HG03354 (cell line): Measurements from ENCODE around the gene NME7.

Experiments used
- ATAC-seq: cut with Tn5 transposase; IDR thresholded peaks from one replicate; pipeline ENCODE4 v1.9.1; 2021; ENCODE audit warnings: mild to moderate bottlenecking; ENCODE audit not compliant: unreplicated experiment, poor library complexity, severe bottlenecking

The NME7 gene

GRCh38 chr1:169100208-169100607 lies 267.4 kb downstream of the NME7 start:
- ATAC-seq: no peak

- no peak for ATAC-seq
These were observed 268.0 kb downstream of the NME7 start for GRCh38 chr1:169099561-169099960.

DNA sequence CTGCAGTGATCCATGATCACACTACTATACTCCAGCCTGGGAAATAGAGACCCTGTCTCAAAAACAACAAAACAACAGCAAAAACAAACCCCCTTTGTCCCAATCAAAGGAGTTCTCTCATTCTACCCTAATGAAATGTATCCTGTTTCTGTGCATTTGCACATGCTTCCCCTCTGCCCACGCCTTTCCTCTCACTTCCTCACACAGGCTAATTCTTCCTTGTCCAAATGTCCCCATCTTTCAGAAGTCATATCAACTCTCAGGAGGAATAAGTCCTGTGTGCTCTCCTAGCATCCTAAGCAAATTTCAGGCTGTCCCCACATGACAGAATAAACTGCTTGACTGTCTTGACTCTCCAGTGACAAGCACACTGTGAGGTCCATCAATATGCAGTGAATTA lies 269.2 kb downstream of the NME7 start:
- no peak for ATAC-seq

DNA sequence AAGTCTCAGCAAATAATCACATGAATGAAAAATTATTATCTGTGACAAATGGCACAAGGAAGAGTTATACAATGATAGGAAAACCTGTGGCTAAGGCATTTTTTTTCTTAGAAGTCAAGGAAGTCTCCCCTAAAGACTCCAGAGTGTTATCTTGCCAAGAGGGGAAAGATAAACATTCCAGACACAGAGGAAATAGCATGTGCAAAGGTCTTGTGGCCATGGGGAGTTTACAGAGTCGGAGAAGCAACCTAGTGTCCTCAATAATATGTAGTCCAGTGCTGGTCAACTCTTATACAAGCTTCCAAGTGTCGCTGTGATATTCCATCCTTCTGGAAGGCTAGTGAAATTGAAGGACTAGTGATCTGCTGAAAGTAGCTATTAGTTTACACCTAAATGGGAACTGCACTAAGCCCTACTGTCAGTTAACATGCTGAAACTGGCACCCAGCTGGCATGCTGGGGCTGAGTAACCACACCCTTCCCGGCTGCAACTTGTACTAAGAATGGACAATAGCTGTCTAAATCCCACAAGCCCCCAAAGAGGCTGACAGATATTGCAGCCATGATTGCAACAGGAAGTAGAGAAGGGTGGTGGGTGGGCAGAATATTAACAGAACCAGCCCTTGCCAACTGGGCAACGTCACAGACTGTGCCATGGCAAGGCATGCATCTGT lies 272.6 kb downstream of the NME7 start:
- ATAC-seq: no peak

DNA sequence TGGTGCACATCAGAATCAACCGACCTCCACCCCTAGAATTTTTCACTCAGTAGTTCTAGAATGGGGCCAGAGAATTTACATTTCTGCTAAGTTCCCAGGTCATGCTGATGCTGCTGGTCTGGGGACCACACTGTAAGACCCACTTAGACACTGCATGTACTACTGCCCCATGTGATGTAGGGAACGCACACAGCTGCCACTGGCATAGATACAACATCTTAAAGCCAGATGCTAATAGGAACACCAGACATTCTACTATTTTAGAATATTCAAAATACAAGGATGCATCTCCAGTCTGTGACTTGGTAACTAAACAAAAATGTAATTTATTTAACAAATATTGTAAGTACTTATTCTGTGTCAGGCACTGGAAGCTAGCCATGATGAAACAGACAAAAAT lies 275.2 kb downstream of the NME7 start:
- no peak for ATAC-seq

- peak; percentile 67 for ATAC-seq
These were observed 276.1 kb downstream of the NME7 start for GRCh38 chr1:169091480-169091941.

GRCh38 chr1:169090900-169091311 lies 276.7 kb downstream of the NME7 start:
- ATAC-seq: peak; percentile 32

DNA sequence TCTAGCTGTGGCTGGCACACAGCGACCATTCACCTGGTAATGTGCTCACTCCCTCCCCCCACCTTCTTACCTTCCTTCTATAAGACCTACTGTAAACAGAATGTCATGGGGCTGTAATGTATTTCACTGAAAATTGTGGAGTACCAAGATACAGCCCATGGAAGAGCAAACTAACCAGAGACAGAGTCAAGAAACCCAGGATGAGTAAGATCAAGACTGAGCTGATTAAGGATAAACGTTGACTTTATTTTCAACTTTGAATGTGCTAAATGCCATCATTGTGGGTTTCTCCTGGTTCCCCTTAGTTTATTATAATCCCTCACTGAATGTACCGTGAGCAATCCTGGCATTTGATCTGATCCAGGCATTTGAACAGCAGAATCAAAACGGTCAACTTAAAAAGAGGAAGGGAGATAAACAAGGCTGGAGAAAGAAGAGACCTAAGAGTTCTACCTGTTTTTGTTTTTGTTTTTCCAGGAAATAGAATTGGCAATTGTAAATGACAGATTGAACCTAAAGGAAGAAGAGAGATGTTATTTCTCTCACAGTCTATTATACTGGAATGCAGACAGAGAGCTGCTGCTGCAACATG lies 277.2 kb downstream of the NME7 start:
- ATAC-seq: no peak

DNA sequence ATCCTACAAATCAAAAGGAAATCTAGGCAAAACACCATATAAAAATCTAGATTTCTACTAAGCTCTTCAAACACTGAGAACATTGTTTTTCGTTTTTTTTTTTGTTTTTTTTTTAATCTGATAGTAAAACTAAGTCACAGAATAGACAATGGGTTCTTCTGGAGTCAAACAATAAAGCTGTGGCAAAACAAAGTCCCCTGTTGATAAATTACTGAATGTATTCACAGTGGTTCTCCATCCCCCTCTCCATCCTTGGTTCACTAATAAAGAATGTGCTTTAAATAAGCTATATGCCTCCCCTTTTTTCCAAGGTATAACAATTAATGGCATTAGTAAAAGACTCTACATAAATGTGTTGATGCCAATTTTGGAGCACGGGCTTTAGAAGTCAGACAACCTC lies 277.8 kb downstream of the NME7 start:
- no peak for ATAC-seq

- no peak for ATAC-seq
These were observed 279.7 kb downstream of the NME7 start for GRCh38 chr1:169087876-169088275.

- ATAC-seq: no peak
These were observed 280.8 kb downstream of the NME7 start for GRCh38 chr1:169086603-169087455.

- ATAC-seq: no peak
These were observed 281.7 kb downstream of the NME7 start for GRCh38 chr1:169085911-169086310.
